Measurements from ENCODE around the gene MAP3K13. TPM values are rescaled to one million over a fixed set of nuclear protein-coding genes. Genes with fewer than 3 reads are reported as not detected.

The MAP3K13 gene
- total RNA-seq, 1 experiment from 2014 or later = 21.0 TPM

- Histone ChIP-seq H4K20me1 (ENCODE audit: insufficient read depth) (no peaks in the 10 kb centered on the region), H3K4me3 (replicated peaks in 1 of 2; ENCODE audit: low read depth in 1 of 2, low read length in 2 of 2) (no peak overlapping the region), H2AFZ (ENCODE audit: low read depth, low read length, poor library complexity, severe bottlenecking) (no peak overlapping the region), H3K4me2 (ENCODE audit: low read length) (no peak overlapping the region), H3K9me2 (ENCODE audit: insufficient read depth) (no peaks in the 10 kb centered on the region), H3K9me3 (ENCODE audit: control insufficient read depth in 1 of 2, insufficient read depth in 1 of 2, low read depth in 1 of 2, low read length in 2 of 2) (no peaks in the 10 kb centered on the region), H3K36me3 (ENCODE audit: control insufficient read depth in 1 of 2, insufficient read depth in 2 of 2, low read length in 2 of 2) (no peaks in the 10 kb centered on the region), H3K79me2 (ENCODE audit: insufficient read depth, low read length) (no peaks in the 10 kb centered on the region), H3K27ac (ENCODE audit: low read depth, low read length) (no peak overlapping the region), H3K27me3 (ENCODE audit: insufficient read depth, low read length) (no peaks in the 10 kb centered on the region), H3K4me1 (ENCODE audit: control insufficient read depth in 1 of 2, insufficient read depth in 2 of 2, low read length in 2 of 2) (no peaks in the 10 kb centered on the region), H3K9ac (ENCODE audit: low read length) (no peak overlapping the region)
- ChIA-PET CTCF (no interaction called here), POLR2A (no interaction called here), RAD21 (ENCODE audit: low non-redundant PET in 1 of 2, low total read pairs in 2 of 2, uncharacterized antibody in 2 of 2, unreplicated experiment in 2 of 2) (no interaction called here)
- TF ChIP-seq MAX (IDR thresholded peaks at IDR 0.05) = no peak
- no peak for TF ChIP-seq RAD21 (IDR thresholded peaks at IDR 0.05; ENCODE audit: low read depth)
- TF ChIP-seq ZNF274 (IDR thresholded peaks at IDR 0.05; ENCODE audit: low read depth, low read length) = no peak
- TF ChIP-seq SP1 (IDR thresholded peaks at IDR 0.05; ENCODE audit: low read depth) = no peak
- TF ChIP-seq POLR2A (IDR thresholded peaks at IDR 0.05; ENCODE audit: borderline replicate concordance, extremely low read depth, insufficient read depth, insufficient read length) = no peak
- TF ChIP-seq CBX3 (IDR thresholded peaks at IDR 0.05; ENCODE audit: low read depth) = no peak
- no peak for TF ChIP-seq POLR2AphosphoS5 (IDR thresholded peaks at IDR 0.05; ENCODE audit: low read depth, low read length)
- no peak for TF ChIP-seq REST (IDR thresholded peaks at IDR 0.05; ENCODE audit: low read depth)
- TF ChIP-seq YY1 (IDR thresholded peaks at IDR 0.05; ENCODE audit: extremely low read depth, insufficient replicate concordance, low read depth, low read length) = no peak
- no peak for TF ChIP-seq EZH2 (IDR thresholded peaks at IDR 0.05)
- no peak for TF ChIP-seq EGR1 (IDR thresholded peaks at IDR 0.05; ENCODE audit: low read depth)
- no peak for TF ChIP-seq FOSL1 (IDR thresholded peaks at IDR 0.05; ENCODE audit: low read depth)
- TF ChIP-seq, protein P1, sequence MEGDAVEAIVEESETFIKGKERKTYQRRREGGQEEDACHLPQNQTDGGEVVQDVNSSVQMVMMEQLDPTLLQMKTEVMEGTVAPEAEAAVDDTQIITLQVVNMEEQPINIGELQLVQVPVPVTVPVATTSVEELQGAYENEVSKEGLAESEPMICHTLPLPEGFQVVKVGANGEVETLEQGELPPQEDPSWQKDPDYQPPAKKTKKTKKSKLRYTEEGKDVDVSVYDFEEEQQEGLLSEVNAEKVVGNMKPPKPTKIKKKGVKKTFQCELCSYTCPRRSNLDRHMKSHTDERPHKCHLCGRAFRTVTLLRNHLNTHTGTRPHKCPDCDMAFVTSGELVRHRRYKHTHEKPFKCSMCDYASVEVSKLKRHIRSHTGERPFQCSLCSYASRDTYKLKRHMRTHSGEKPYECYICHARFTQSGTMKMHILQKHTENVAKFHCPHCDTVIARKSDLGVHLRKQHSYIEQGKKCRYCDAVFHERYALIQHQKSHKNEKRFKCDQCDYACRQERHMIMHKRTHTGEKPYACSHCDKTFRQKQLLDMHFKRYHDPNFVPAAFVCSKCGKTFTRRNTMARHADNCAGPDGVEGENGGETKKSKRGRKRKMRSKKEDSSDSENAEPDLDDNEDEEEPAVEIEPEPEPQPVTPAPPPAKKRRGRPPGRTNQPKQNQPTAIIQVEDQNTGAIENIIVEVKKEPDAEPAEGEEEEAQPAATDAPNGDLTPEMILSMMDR (IDR thresholded peaks at IDR 0.05 in 2 of 3, conservative IDR thresholded peaks at IDR 0.05 in 1 of 3; ENCODE audit: borderline replicate concordance in 1 of 3, insufficient read depth in 1 of 3, low read depth in 2 of 3, low read length in 2 of 3) = no peak
- no peak for TF ChIP-seq SIN3A (IDR thresholded peaks at IDR 0.05; ENCODE audit: low read depth)
- no peak for TF ChIP-seq ZFX (IDR thresholded peaks at IDR 0.05)
- TF ChIP-seq TCF7L2 (IDR thresholded peaks at IDR 0.05; ENCODE audit: borderline replicate concordance, extremely low read depth, insufficient read depth, insufficient read length) = no peak
- TF ChIP-seq CEBPB (IDR thresholded peaks at IDR 0.05; ENCODE audit: low read depth) = no peak
- no peak for TF ChIP-seq ELF1 (IDR thresholded peaks at IDR 0.05; ENCODE audit: borderline replicate concordance, low read depth)
- no peak for TF ChIP-seq JUND (IDR thresholded peaks at IDR 0.05)
- TF ChIP-seq ATF3 (IDR thresholded peaks at IDR 0.05) = no peak
- ATAC-seq (no peak), DNase-seq (ENCODE audit: low read depth, low spot score) (no peak)
- intact Hi-C loops (cut with micrococcal nuclease) = no loop called here
- no TSS peak for BruUV-seq (replicated peaks)
Measured at GRCh38 chr3:185322101-185322719, 40.7 kb upstream of the MAP3K13 start.

All from HCT116 (cell line).